Transverse colon (tissue), 4 donors: Measurements from ENCODE around the gene CCT5.

ENCODE experiments used
- EP300 ChIP-seq: sonication (generic); formaldehyde crosslinking; IDR thresholded peaks from one replicate; pipeline ENCODE4 v1.6.1; 2017; ENCODE audit warnings: antibody characterized with exemption, low read depth
- POLR2A ChIP-seq: fragments of 450-650 bp; IDR thresholded peaks from one replicate; pipeline ENCODE4 v1.6.1; 2016; ENCODE audit warnings: antibody characterized with exemption, mild to moderate bottlenecking, moderate library complexity
- POLR2AphosphoS5 ChIP-seq, 3 donors: sonication (generic); formaldehyde crosslinking; IDR thresholded peaks; one replicate each; pipeline ENCODE4 v1.6.1; 2016; ENCODE audit warnings: antibody characterized with exemption in 3 of 3
- TF ChIP-seq, protein P1 (sequence below), 5 experiments: fragments of 200-600 bp in 3 of 5; fragments of 450-650 bp in 2 of 5; sonication (generic) in 3 of 5; IDR thresholded peaks; 1 replicate in 2 of 5; 2 replicates in 3 of 5; pipeline ENCODE4 v1.5.1; 2016 to 2017; ENCODE audit warnings: antibody characterized with exemption in 5 of 5, inconsistent platforms in 3 of 5, mild to moderate bottlenecking in 2 of 5, moderate library complexity in 1 of 5

DNA sequence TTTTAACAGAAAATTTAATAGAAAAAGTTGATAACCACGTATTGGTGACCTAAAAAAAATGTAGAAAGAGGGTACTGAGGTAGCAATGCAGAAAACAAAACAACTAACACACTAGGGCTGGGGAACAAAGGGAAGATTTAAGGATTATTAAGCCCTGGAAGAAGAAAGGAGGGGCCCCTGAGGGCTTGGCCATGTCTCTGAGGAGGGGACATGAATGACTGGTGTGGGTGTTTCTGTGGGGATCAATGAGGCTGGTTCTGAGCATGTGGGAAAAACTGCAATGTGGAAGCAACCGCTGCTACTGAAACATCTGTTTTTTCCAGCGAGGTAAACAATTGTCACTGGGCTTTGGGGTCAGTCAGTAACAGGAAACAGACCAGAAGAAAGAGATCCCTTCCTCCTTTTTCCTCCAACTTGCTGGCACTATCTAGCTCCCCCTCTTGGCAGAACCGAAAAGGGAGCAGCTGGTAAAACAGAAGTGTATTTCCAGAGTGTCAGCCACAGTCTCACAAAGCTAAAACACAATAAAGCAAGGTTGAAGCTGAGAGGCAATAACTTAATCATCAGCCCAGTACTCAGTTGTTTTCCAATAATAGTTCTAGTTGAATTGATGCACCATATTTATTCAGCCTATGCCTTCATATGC lies 48.7 kb upstream of the CCT5 start:
- TF ChIP-seq POLR2AphosphoS5 (IDR thresholded peaks at IDR 0.05) = no peak
- TF ChIP-seq POLR2A = no peak
- TF ChIP-seq, protein P1, sequence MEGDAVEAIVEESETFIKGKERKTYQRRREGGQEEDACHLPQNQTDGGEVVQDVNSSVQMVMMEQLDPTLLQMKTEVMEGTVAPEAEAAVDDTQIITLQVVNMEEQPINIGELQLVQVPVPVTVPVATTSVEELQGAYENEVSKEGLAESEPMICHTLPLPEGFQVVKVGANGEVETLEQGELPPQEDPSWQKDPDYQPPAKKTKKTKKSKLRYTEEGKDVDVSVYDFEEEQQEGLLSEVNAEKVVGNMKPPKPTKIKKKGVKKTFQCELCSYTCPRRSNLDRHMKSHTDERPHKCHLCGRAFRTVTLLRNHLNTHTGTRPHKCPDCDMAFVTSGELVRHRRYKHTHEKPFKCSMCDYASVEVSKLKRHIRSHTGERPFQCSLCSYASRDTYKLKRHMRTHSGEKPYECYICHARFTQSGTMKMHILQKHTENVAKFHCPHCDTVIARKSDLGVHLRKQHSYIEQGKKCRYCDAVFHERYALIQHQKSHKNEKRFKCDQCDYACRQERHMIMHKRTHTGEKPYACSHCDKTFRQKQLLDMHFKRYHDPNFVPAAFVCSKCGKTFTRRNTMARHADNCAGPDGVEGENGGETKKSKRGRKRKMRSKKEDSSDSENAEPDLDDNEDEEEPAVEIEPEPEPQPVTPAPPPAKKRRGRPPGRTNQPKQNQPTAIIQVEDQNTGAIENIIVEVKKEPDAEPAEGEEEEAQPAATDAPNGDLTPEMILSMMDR (IDR thresholded peaks at IDR 0.05) = peak in 2 of 5 experiments; percentile 12 to 17
- TF ChIP-seq EP300 = no peak
